Measurements from ENCODE around the gene MYH6. TPM values are rescaled to one million over a fixed set of nuclear protein-coding genes. Genes with fewer than 3 reads are reported as not detected.

MYH6 gene
- polyA plus RNA-seq, 4 donors = 0.01 to 52.1 (median 1.1) TPM

DNA sequence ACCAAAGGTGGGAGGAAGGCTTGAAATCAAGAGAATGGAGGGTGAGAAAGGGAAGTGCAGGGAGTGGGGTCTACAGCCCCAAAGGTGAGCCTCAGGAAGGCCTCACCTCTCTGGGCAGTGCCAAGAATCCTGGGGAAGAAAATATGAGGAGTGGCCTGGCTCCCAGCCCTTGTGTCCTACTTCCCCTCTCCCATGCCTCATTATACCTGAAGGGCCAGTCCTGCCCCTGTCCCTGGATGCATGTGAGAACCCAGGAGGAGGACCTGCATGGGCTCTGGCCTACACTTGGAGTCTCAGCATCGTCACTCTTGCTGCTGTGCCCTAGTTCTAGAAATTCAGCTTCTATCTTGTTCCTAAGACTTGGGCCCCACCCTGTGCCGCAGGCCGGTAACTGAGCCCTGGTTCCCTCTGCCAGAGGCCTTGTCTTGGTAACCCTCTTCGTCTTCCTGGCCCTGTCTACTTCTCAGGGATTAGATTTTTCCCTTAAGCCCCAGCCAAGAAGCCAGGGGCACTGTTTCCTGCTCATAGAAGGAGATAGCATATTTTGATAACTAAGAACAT, 38.3 kb upstream of the MYH6 start:
- WGBS, 3 donors = 23 to 60% (median 43%) methylated on average over 4 of the region's 4 CpGs
- FAIRE-seq = no peak
- peak overlapping the region in 1 of 3 donors; percentile 74 for H3K27ac ChIP-seq (ENCODE audit: low read depth in 1 of 3, low read length in 2 of 3)

DNA sequence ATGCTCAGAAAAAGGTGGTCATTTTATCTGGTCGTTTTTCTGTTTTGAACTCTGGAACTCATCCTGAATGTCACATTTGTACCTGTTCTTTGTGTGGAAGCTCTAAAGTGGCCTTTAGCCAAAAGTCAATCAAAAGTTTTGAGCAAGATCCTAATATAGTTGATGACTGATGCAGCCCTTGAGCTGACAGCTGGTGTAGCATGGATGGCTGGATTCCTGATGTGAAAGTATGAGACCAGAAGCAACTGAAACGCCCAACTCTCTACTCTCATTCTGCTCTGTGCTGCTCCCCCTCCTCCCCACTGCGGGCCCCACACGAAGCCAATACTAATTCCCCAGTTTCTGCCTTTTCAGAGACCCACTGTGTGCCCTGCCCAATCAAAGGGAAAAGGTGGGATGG, 37.7 kb upstream of the MYH6 start:
- peaks cover 0 to 5% of the 10 kb centered on the region in 2 donors for H3K9me3 ChIP-seq (ENCODE audit: control insufficient read depth in 2 of 2, insufficient read depth in 1 of 2, low read depth in 1 of 2, low read length in 1 of 2)
- no peaks in the 10 kb centered on the region for H3K27me3 ChIP-seq (ENCODE audit: control insufficient read depth in 3 of 3, insufficient read depth in 3 of 3, low read length in 3 of 3)
- peaks cover 2 to 28% (median 5%) of the 10 kb centered on the region in 3 donors for H3K4me1 ChIP-seq (ENCODE audit: control insufficient read depth in 3 of 3, insufficient read depth in 2 of 3, low read depth in 1 of 3, low read length in 2 of 3)
- DNase-seq (no peak), FAIRE-seq (no peak)
- 74 to 77% (median 76%) methylated on average over 4 of the region's 4 CpGs for WGBS, 3 donors
- no peak overlapping the region for H3K4me3 ChIP-seq (ENCODE audit: low read depth in 1 of 3, low read length in 3 of 3)
- H3K27ac ChIP-seq (ENCODE audit: low read depth in 1 of 3, low read length in 2 of 3) = no peak overlapping the region
- H3K36me3 ChIP-seq (ENCODE audit: control insufficient read depth in 3 of 3, insufficient read depth in 2 of 3, low read depth in 1 of 3, low read length in 3 of 3) = no peaks in the 10 kb centered on the region

More for the DNA sequence above, 38.3 kb upstream of the MYH6 start:
- DNase-seq = peak; percentile 22 to 36
- H3K36me3 ChIP-seq (ENCODE audit: control insufficient read depth in 3 of 3, insufficient read depth in 2 of 3, low read depth in 1 of 3, low read length in 3 of 3) = no peaks in the 10 kb centered on the region
- H3K27me3 ChIP-seq (ENCODE audit: control insufficient read depth in 3 of 3, insufficient read depth in 3 of 3, low read length in 3 of 3) = no peaks in the 10 kb centered on the region
- H3K4me3 ChIP-seq (ENCODE audit: low read depth in 1 of 3, low read length in 3 of 3) = no peak overlapping the region
- H3K9me3 ChIP-seq (ENCODE audit: control insufficient read depth in 2 of 2, insufficient read depth in 1 of 2, low read depth in 1 of 2, low read length in 1 of 2) = peaks cover 0 to 5% of the 10 kb centered on the region in 2 donors
- peaks cover 2 to 28% (median 5%) of the 10 kb centered on the region in 3 donors for H3K4me1 ChIP-seq (ENCODE audit: control insufficient read depth in 3 of 3, insufficient read depth in 2 of 3, low read depth in 1 of 3, low read length in 2 of 3)

DNA sequence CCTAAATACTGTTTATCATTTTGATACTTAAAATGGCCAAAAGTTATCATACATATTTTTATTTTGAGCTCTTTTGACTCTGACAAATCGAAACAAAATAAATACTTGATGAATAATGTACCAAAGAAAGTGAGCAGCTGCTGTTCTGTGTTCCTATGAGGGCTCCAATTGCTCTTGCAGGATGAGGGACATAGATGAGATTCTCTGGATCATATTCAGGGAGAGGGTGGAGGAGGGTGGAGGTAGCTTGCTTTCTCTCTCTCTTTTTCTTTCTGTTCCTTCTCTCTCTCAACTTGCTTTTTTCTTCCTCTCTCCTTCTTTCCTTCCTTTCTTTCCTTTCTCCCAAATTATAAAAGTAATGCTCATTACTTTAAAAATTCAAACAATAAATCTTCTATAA, 36.2 kb upstream of the MYH6 start:
- DNase-seq (no peak), FAIRE-seq (no peak)
- peaks cover 2 to 28% (median 5%) of the 10 kb centered on the region in 3 donors for H3K4me1 ChIP-seq (ENCODE audit: control insufficient read depth in 3 of 3, insufficient read depth in 2 of 3, low read depth in 1 of 3, low read length in 2 of 3)
- H3K27ac ChIP-seq (ENCODE audit: low read depth in 1 of 3, low read length in 2 of 3) = no peak overlapping the region
- H3K9me3 ChIP-seq (ENCODE audit: control insufficient read depth in 2 of 2, insufficient read depth in 1 of 2, low read depth in 1 of 2, low read length in 1 of 2) = peaks cover 0 to 5% of the 10 kb centered on the region in 2 donors
- no peaks in the 10 kb centered on the region for H3K27me3 ChIP-seq (ENCODE audit: control insufficient read depth in 3 of 3, insufficient read depth in 3 of 3, low read length in 3 of 3)
- H3K4me3 ChIP-seq (ENCODE audit: low read depth in 1 of 3, low read length in 3 of 3) = no peak overlapping the region
- 57 to 91% (median 63%) methylated on average over 1 of the region's 1 CpG for WGBS, 3 donors
- H3K36me3 ChIP-seq (ENCODE audit: control insufficient read depth in 3 of 3, insufficient read depth in 2 of 3, low read depth in 1 of 3, low read length in 3 of 3) = no peaks in the 10 kb centered on the region

DNA sequence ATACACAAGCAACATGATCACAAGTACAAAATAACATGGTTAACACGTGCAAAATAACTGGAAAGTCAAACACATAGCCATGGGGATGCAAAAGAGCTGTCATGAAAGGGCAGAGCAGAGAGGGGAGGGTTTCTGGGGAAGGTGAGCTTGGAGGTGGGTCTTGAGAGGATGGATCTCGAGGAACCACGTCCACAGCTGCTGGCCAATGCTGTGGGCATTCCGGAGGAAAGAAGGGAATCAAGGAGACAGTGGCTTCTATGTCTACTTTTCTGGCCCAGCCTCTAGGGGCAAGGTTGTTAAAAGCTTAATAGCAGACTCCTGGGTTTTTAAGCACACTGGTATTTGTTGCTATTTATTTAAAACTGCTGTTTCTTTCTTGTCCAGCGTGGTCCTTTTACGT, 35.8 kb upstream of the MYH6 start:
- no peak for DNase-seq
- no peak for FAIRE-seq
- Histone ChIP-seq H3K4me3 (ENCODE audit: low read depth in 1 of 3, low read length in 3 of 3) (no peak overlapping the region), H3K9me3 (ENCODE audit: control insufficient read depth in 2 of 2, insufficient read depth in 1 of 2, low read depth in 1 of 2, low read length in 1 of 2) (peaks cover 0 to 5% of the 10 kb centered on the region in 2 donors), H3K4me1 (ENCODE audit: control insufficient read depth in 3 of 3, insufficient read depth in 2 of 3, low read depth in 1 of 3, low read length in 2 of 3) (peaks cover 2 to 28% (median 5%) of the 10 kb centered on the region in 3 donors), H3K27ac (ENCODE audit: low read depth in 1 of 3, low read length in 2 of 3) (no peak overlapping the region), H3K27me3 (ENCODE audit: control insufficient read depth in 3 of 3, insufficient read depth in 3 of 3, low read length in 3 of 3) (no peaks in the 10 kb centered on the region), H3K36me3 (ENCODE audit: control insufficient read depth in 3 of 3, insufficient read depth in 2 of 3, low read depth in 1 of 3, low read length in 3 of 3) (no peaks in the 10 kb centered on the region)
- 74 to 79% (median 79%) methylated on average over 6 of the region's 6 CpGs for WGBS, 3 donors

DNA sequence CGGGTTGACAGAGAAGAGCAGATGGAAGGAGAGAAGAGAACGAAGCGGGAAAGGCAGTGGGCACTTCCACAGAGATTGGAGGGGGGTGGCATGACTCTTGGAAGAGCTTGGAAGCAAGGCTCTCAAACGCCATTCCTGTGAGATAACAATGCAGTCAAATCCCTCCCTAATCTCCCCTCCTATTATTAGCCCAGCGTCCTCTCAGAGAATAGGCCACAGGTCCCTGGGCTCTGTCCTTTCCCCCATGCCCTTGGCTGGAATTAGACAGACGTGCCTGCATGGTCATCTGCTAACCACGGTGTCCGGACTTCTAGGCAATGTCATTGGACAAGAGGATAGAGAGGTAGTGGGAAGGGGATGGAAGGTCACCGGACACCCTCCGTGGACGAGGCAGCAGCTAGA, 35.3 kb upstream of the MYH6 start:
- H3K9me3 ChIP-seq (ENCODE audit: control insufficient read depth in 2 of 2, insufficient read depth in 1 of 2, low read depth in 1 of 2, low read length in 1 of 2) = peaks cover 0 to 3% of the 10 kb centered on the region in 2 donors
- DNase-seq (no peak), FAIRE-seq (no peak)
- no peaks in the 10 kb centered on the region for H3K36me3 ChIP-seq (ENCODE audit: control insufficient read depth in 3 of 3, insufficient read depth in 2 of 3, low read depth in 1 of 3, low read length in 3 of 3)
- no peak overlapping the region for H3K27ac ChIP-seq (ENCODE audit: low read depth in 1 of 3, low read length in 2 of 3)
- 81 to 89% (median 84%) methylated on average over 11 of the region's 11 CpGs for WGBS, 3 donors
- no peaks in the 10 kb centered on the region for H3K27me3 ChIP-seq (ENCODE audit: control insufficient read depth in 3 of 3, insufficient read depth in 3 of 3, low read length in 3 of 3)
- H3K4me3 ChIP-seq (ENCODE audit: low read depth in 1 of 3, low read length in 3 of 3) = no peak overlapping the region
- peaks cover 2 to 25% (median 2%) of the 10 kb centered on the region in 3 donors for H3K4me1 ChIP-seq (ENCODE audit: control insufficient read depth in 3 of 3, insufficient read depth in 2 of 3, low read depth in 1 of 3, low read length in 2 of 3)

DNA sequence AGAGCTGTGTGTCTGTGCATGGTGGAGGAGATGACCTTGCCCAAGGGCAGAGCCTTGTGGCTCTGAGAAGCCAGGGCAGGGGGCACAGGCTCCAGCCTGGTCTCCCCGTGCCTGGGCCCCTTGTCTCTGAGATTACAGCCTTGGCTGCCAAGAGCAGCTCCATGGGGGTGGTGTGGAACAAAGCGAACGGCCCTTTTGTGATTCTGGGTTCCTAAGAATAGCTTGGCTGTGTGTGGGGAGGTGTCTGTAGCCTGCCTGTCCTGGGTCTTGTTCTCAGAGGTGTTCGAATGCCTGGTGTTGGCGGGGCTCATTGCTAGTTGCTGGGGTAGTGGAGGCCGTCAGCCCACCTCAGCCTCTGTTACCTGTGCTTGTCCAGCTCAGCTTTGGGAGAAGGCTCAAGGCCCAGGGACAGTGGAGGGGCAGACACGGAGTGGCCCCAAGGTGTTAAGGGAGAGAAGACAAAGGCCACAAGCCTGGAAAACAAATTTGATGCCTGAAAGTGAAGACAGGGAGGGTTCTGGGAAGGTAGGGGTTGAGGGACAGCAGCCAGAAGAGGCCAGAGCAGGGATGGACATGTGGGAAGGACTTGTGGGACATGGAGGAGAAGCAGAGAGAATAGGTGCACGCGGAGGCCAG, 34.8 kb upstream of the MYH6 start:
- DNase-seq = no peak
- Histone ChIP-seq H3K27me3 (ENCODE audit: control insufficient read depth in 3 of 3, insufficient read depth in 3 of 3, low read length in 3 of 3) (no peaks in the 10 kb centered on the region), H3K27ac (ENCODE audit: low read depth in 1 of 3, low read length in 2 of 3) (no peak overlapping the region), H3K4me3 (ENCODE audit: low read depth in 1 of 3, low read length in 3 of 3) (no peak overlapping the region), H3K36me3 (ENCODE audit: control insufficient read depth in 3 of 3, insufficient read depth in 2 of 3, low read depth in 1 of 3, low read length in 3 of 3) (no peaks in the 10 kb centered on the region), H3K4me1 (ENCODE audit: control insufficient read depth in 3 of 3, insufficient read depth in 2 of 3, low read depth in 1 of 3, low read length in 2 of 3) (peaks cover 2 to 20% (median 2%) of the 10 kb centered on the region in 3 donors), H3K9me3 (ENCODE audit: control insufficient read depth in 2 of 2, insufficient read depth in 1 of 2, low read depth in 1 of 2, low read length in 1 of 2) (no peaks in the 10 kb centered on the region)
- WGBS, 3 donors = 78 to 83% (median 81%) methylated on average over 9 of the region's 9 CpGs
- no peak for FAIRE-seq

DNA sequence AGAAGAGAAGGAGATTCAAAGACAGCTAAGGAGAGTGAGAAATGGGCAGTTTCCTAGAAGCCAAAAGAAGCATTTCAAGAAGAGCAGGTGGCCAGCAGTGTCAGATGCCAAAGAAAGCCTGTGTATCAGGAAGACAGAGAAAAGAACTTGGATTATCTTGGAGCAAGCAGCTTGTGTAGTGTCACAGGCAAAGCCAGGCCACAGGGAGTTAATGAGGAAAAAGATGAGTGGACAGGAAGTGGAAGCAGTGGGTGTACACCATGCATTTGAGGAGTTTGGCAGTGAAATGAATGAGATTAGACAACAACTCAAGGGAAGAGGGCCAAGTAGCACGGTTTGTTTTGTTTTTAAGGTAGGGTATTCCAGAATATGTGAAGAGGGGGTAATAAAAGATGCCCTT, 33.0 kb upstream of the MYH6 start:
- Histone ChIP-seq H3K36me3 (ENCODE audit: control insufficient read depth in 3 of 3, insufficient read depth in 2 of 3, low read depth in 1 of 3, low read length in 3 of 3) (no peaks in the 10 kb centered on the region), H3K9me3 (ENCODE audit: control insufficient read depth in 2 of 2, insufficient read depth in 1 of 2, low read depth in 1 of 2, low read length in 1 of 2) (no peaks in the 10 kb centered on the region), H3K27me3 (ENCODE audit: control insufficient read depth in 3 of 3, insufficient read depth in 3 of 3, low read length in 3 of 3) (no peaks in the 10 kb centered on the region), H3K27ac (ENCODE audit: low read depth in 1 of 3, low read length in 2 of 3) (no peak overlapping the region), H3K4me3 (ENCODE audit: low read depth in 1 of 3, low read length in 3 of 3) (no peak overlapping the region), H3K4me1 (ENCODE audit: control insufficient read depth in 3 of 3, insufficient read depth in 2 of 3, low read depth in 1 of 3, low read length in 2 of 3) (peaks cover 0 to 14% (median 0%) of the 10 kb centered on the region in 3 donors)
- 26 to 31% (median 31%) methylated on average over 1 of the region's 1 CpG for WGBS, 3 donors
- no peak for DNase-seq
- no peak for FAIRE-seq

DNA sequence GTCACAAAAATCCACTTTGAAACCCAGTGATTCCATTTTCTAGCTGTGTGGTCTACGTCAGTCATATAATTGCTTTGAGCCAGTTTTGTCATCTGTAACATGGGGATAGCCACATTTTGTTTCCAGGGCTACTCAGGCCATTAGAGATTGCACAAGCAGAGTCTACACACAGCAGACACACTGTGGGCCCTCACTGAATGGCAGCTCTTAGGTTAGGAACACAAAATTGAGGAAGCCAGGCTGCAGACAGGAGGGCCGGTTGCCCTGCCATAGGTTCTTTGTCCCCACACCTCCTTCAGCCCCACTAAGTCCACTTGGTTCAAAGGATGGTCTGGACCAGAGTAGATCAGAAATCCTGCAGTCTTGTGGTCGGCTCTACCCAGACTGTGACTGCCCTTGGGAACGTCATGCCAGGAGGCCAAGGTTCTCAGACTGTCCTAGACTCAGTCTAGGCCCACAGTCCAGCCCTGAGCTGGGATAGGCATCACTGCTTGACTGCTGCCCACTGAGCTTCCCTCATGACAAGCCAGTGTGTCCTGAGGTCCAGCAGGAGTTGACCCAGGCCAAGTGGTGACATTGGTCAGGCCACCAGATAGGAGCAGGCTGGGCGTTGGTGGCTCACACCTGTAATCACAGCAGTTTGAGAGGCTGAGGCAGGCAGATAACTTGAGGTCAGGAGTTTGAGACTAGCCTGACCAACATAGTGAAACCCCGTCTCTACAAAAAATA, 31.2 kb upstream of the MYH6 start:
- H3K4me3 ChIP-seq (ENCODE audit: low read depth in 1 of 3, low read length in 3 of 3) = no peak overlapping the region
- DNase-seq (no peak), FAIRE-seq (no peak)
- H3K27ac ChIP-seq (ENCODE audit: low read depth in 1 of 3, low read length in 2 of 3) = no peak overlapping the region
- H3K27me3 ChIP-seq (ENCODE audit: control insufficient read depth in 3 of 3, insufficient read depth in 3 of 3, low read length in 3 of 3) = no peaks in the 10 kb centered on the region
- peaks cover 0 to 21% (median 0%) of the 10 kb centered on the region in 3 donors for H3K4me1 ChIP-seq (ENCODE audit: control insufficient read depth in 3 of 3, insufficient read depth in 2 of 3, low read depth in 1 of 3, low read length in 2 of 3)
- H3K9me3 ChIP-seq (ENCODE audit: control insufficient read depth in 2 of 2, insufficient read depth in 1 of 2, low read depth in 1 of 2, low read length in 1 of 2) = no peaks in the 10 kb centered on the region
- H3K36me3 ChIP-seq (ENCODE audit: control insufficient read depth in 3 of 3, insufficient read depth in 2 of 3, low read depth in 1 of 3, low read length in 3 of 3) = no peaks in the 10 kb centered on the region
- WGBS, 3 donors = 84 to 89% (median 88%) methylated on average over 6 of the region's 6 CpGs
